ENCODE results near the gene SLC6A2. TPM values are rescaled to one million over a fixed set of nuclear protein-coding genes. Genes with fewer than 3 reads are reported as not detected.
A peak's percentile ranks its signal among the peaks of the same experiment; 100 is the strongest.

SLC6A2 gene
- total and polyA plus RNA-seq, 12 donors: 0.26 to 32.8 (median 8.6) TPM

DNA sequence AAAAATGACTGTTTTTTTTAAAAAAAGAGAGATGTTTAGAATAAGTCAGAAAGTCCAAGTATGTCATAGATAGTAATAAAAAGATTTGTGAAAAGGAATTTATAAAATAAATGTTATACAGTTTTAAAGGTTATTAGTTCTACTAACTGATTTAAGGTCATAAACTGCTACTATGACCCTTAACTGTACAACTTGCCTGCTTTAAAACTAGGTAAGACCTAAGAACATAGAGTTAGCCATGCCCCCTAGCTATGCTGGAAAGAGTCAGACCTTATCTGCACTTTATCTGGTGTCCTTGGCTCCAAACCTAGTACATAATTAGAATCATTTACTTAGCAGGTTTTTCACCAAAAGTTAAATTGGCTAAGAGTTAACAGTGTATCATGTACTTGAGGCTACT is 23.5 kb upstream of the SLC6A2 start:
- TF ChIP-seq, protein P1, sequence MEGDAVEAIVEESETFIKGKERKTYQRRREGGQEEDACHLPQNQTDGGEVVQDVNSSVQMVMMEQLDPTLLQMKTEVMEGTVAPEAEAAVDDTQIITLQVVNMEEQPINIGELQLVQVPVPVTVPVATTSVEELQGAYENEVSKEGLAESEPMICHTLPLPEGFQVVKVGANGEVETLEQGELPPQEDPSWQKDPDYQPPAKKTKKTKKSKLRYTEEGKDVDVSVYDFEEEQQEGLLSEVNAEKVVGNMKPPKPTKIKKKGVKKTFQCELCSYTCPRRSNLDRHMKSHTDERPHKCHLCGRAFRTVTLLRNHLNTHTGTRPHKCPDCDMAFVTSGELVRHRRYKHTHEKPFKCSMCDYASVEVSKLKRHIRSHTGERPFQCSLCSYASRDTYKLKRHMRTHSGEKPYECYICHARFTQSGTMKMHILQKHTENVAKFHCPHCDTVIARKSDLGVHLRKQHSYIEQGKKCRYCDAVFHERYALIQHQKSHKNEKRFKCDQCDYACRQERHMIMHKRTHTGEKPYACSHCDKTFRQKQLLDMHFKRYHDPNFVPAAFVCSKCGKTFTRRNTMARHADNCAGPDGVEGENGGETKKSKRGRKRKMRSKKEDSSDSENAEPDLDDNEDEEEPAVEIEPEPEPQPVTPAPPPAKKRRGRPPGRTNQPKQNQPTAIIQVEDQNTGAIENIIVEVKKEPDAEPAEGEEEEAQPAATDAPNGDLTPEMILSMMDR (IDR thresholded peaks at IDR 0.05): no peak
- TF ChIP-seq POLR2A (IDR thresholded peaks at IDR 0.05): no peak
- Histone ChIP-seq H3K9me3 (replicated peaks in 1 of 3) (no peaks in the 10 kb centered on the region), H3K36me3 (replicated peaks in 1 of 2) (no peaks in the 10 kb centered on the region), H3K27me3 (no peaks in the 10 kb centered on the region), H3K4me1 (replicated peaks in 1 of 2) (no peaks in the 10 kb centered on the region), H3K4me3 (no peak overlapping the region), H3K27ac (no peak overlapping the region)
- DNase-seq: no peak
- intact Hi-C loops (cut with DNase I): no loop called here

DNA sequence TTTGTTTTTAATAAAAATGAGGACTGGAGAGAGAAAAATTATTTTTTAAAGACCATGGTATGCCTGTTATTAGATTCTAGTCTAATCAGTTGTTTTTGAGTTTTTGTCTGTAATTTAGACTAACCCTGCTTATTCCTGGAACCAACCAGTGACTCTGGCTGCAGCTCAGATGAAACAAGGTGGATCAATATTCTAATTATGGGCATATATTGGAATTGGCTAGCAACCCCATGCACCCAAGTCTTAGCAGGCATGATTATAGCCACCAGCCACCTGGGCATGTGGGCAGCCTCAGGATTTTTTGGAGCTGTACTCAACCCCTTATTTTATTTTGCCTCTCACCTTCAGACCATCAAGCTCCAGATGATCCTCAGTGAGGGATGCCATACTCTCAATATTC is 21.6 kb upstream of the SLC6A2 start:
- Histone ChIP-seq H3K27ac (no peak overlapping the region), H3K4me3 (no peak overlapping the region), H3K4me1 (replicated peaks in 1 of 2) (no peaks in the 10 kb centered on the region), H3K9me3 (replicated peaks in 1 of 3) (no peaks in the 10 kb centered on the region), H3K27me3 (no peaks in the 10 kb centered on the region), H3K36me3 (replicated peaks in 1 of 2) (no peaks in the 10 kb centered on the region)
- no peak for DNase-seq
- no peak for TF ChIP-seq POLR2A (IDR thresholded peaks at IDR 0.05)
- TF ChIP-seq, protein P1 (IDR thresholded peaks at IDR 0.05): no peak
- intact Hi-C loops (cut with DNase I): no loop called here

DNA sequence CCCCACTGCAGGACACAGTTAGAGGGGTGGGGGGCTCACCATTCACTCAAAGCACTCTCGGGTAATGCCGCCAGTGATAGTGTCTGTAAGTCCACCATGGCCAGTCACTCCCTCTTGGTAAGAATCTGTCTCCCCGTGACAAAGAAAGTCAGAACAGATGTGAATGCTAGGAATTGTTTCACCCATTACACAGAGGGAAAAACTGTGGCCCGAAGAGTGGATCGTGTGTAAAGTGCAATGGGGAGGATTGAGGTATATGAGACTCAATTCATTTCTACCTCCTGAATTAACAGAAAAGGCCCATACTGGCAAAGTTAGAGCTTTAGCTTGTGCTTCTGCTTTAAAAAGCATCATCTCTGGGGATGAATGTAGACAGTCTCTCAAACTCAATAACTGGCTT is 17.5 kb upstream of the SLC6A2 start:
- no peaks in the 10 kb centered on the region for H3K27me3 ChIP-seq
- no peaks in the 10 kb centered on the region for H3K4me1 ChIP-seq (replicated peaks in 1 of 2)
- no peaks in the 10 kb centered on the region for H3K9me3 ChIP-seq (replicated peaks in 1 of 3)
- intact Hi-C loops (cut with DNase I): no loop called here
- TF ChIP-seq, protein P1 (IDR thresholded peaks at IDR 0.05): no peak
- TF ChIP-seq POLR2A (IDR thresholded peaks at IDR 0.05): no peak
- no peaks in the 10 kb centered on the region for H3K36me3 ChIP-seq (replicated peaks in 1 of 2)
- no peak overlapping the region for H3K4me3 ChIP-seq
- WGBS, 4 donors: 82 to 96% (median 88%) methylated on average over 5 of the region's 5 CpGs
- DNase-seq: no peak
- no peak overlapping the region for H3K27ac ChIP-seq

DNA sequence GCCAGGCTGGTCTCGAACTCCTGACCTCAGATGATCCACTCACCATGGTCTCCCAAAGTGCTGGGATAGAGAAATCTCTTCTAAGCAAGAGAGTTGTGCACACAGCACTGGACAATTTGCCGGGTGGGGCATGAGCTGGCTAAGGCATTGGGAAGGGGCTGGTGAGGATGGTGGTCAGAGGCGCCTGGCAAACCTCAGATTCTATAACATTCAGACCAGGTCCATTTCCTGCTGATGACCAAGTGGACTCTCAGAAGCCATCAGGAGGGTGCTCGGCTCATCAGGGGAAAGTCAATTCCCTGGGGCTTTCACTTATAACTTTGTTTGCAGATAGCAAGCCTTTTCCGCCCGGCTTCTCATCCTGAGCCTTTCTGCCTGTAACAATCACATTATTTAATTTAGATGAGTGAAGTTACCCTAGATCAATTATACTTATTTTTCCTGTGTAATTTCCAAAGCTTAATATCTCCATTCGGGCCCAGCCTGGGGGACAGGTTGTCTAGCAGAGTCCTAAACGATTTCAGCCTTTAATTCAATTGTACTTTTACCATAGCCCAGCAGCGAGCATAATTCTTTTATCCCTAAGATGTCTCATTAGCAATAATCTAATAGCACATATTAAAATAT is 15.0 kb upstream of the SLC6A2 start:
- intact Hi-C loops (cut with DNase I): no loop called here
- Histone ChIP-seq H3K9me3 (replicated peaks in 1 of 3) (no peaks in the 10 kb centered on the region), H3K27me3 (no peaks in the 10 kb centered on the region), H3K27ac (no peak overlapping the region), H3K4me3 (no peak overlapping the region), H3K36me3 (replicated peaks in 1 of 2) (no peaks in the 10 kb centered on the region), H3K4me1 (replicated peaks in 1 of 2) (no peaks in the 10 kb centered on the region)
- WGBS, 4 donors: 77 to 87% (median 84%) methylated on average over 9 of the region's 9 CpGs
- peak in 1 of 7 donors; percentile 71 for DNase-seq
- no peak for TF ChIP-seq POLR2A (IDR thresholded peaks at IDR 0.05)
- TF ChIP-seq, protein P1 (IDR thresholded peaks at IDR 0.05): no peak

Measured in adrenal gland (tissue), 12 donors.